Thoracic aorta (tissue), 2 donors: ENCODE results near the gene NOL4L. TPM values are rescaled to one million over a fixed set of nuclear protein-coding genes. Genes with fewer than 3 reads are reported as not detected.

ENCODE experiments used
- ATAC-seq: fragments of 150-250 bp; one replicate; pipeline ENCODE4 v1.8.0; 2017; ENCODE audit warnings: low read depth; ENCODE audit not compliant: insufficient number of reproducible peaks, low FRiP score
- DNase-seq: peaks from one replicate; pipeline ENCODE4 v3.0.0-alpha.2; 2020; ENCODE audit warnings: low spot score
- H3K27ac ChIP-seq, 2 donors: fragments of 200-600 bp; sonication (generic); 1 replicate in 1 of 2; 2 replicates in 1 of 2; pipeline ENCODE4 v1.5.1; 2016; ENCODE audit warnings: mild to moderate bottlenecking in 2 of 2, moderate library complexity in 2 of 2
- H3K27me3 ChIP-seq: fragments of 200-600 bp; sonication (generic); replicated peaks from 2 replicates; pipeline ENCODE4 v1.6.0; 2016; ENCODE audit warnings: mild to moderate bottlenecking; ENCODE audit not compliant: insufficient read depth
- H3K36me3 ChIP-seq: fragments of 200-600 bp; sonication (generic); one replicate; pipeline ENCODE4 v1.5.1; 2016
- H3K4me1 ChIP-seq, 2 donors: fragments of 200-600 bp; sonication (generic); 1 replicate in 1 of 2; 2 replicates in 1 of 2; pipeline versions ENCODE4 v1.5.1 to v1.6.0; 2016; ENCODE audit warnings: low read depth in 2 of 2, mild to moderate bottlenecking in 1 of 2; ENCODE audit not compliant: control insufficient read depth in 1 of 2
- H3K4me3 ChIP-seq: fragments of 200-600 bp; sonication (generic); 2 replicates; pipeline ENCODE4 v1.5.1; 2016; ENCODE audit warnings: mild to moderate bottlenecking
- H3K9me3 ChIP-seq: fragments of 200-600 bp; sonication (generic); 2 replicates; pipeline ENCODE4 v1.5.1; 2016
- CTCF ChIP-seq: fragments of 200-600 bp; sonication (generic); IDR thresholded peaks from one replicate; pipeline ENCODE4 v1.5.1; 2019; ENCODE audit warnings: antibody characterized with exemption
- total RNA-seq, 2 donors: library from RNA; depleted of rRNA; stranded (reverse); fragments of >200 nt; gene quantifications; one replicate each; pipeline versions ENCODE4 v1.1.0 to v1.2.3, GENCODE V29; 2016

The NOL4L gene
- total RNA-seq, 2 donors from 2014 or later = 17.5 to 23.7 TPM

- DNase-seq (no peak), ATAC-seq (no peak)
- H3K27me3 ChIP-seq = no peaks in the 10 kb centered on the region
- no peaks in the 10 kb centered on the region for H3K9me3 ChIP-seq
- TF ChIP-seq CTCF = no peak
- H3K36me3 ChIP-seq = no peaks in the 10 kb centered on the region
- H3K27ac ChIP-seq = no peak overlapping the region
- peaks cover 5 to 8% of the 10 kb centered on the region in 2 donors for H3K4me1 ChIP-seq
- H3K4me3 ChIP-seq = no peak overlapping the region
These were observed 45.1 kb downstream of the NOL4L start for GRCh38 chr20:32539817-32540675.

- no peaks in the 10 kb centered on the region for H3K27me3 ChIP-seq
- no peak for DNase-seq
- ATAC-seq = no peak
- no peaks in the 10 kb centered on the region for H3K9me3 ChIP-seq
- H3K36me3 ChIP-seq = no peaks in the 10 kb centered on the region
- no peak overlapping the region for H3K4me3 ChIP-seq
- TF ChIP-seq CTCF = no peak
- H3K27ac ChIP-seq = no peak overlapping the region
- peaks cover 5 to 8% of the 10 kb centered on the region in 2 donors for H3K4me1 ChIP-seq
These were observed 45.9 kb downstream of the NOL4L start for GRCh38 chr20:32539026-32539816.

GRCh38 chr20:32538526-32538939 lies 46.6 kb downstream of the NOL4L start:
- ATAC-seq (no peak), DNase-seq (no peak)
- Histone ChIP-seq H3K36me3 (no peaks in the 10 kb centered on the region), H3K27me3 (no peaks in the 10 kb centered on the region), H3K4me3 (peak overlapping the region; percentile 36), H3K27ac (no peak overlapping the region), H3K9me3 (no peaks in the 10 kb centered on the region), H3K4me1 (peaks cover 5 to 8% of the 10 kb centered on the region in 2 donors)
- TF ChIP-seq CTCF = no peak

- H3K9me3 ChIP-seq = no peaks in the 10 kb centered on the region
- H3K4me1 ChIP-seq = peaks cover 5 to 8% of the 10 kb centered on the region in 2 donors
- no peaks in the 10 kb centered on the region for H3K27me3 ChIP-seq
- TF ChIP-seq CTCF = no peak
- no peak for DNase-seq
- no peak for ATAC-seq
- H3K27ac ChIP-seq = no peak overlapping the region
- H3K36me3 ChIP-seq = no peaks in the 10 kb centered on the region
- peak overlapping the region; percentile 67 for H3K4me3 ChIP-seq
These were observed 47.2 kb downstream of the NOL4L start for GRCh38 chr20:32537657-32538525.
